IMR-90 (cell line): ENCODE data around the gene FOXL2NB.

Experiments used
- CTCF ChIP-seq: conservative IDR thresholded peaks from 2 replicates; pipeline ENCODE4 v1.5.1; 2012; ENCODE audit warnings: mild to moderate bottlenecking, low read depth, low read length, improper control_type of control experiment
- MAFK ChIP-seq: IDR thresholded peaks from 2 replicates; pipeline ENCODE4 v1.6.1; 2012; ENCODE audit warnings: low read depth, low read length, improper control_type of control experiment
- POLR2A ChIP-seq: IDR thresholded peaks from 2 replicates; pipeline ENCODE4 v1.6.1; 2012; ENCODE audit warnings: mild to moderate bottlenecking, low read depth, low read length
- RCOR1 ChIP-seq: IDR thresholded peaks from 2 replicates; pipeline ENCODE4 v1.6.1; 2012; ENCODE audit warnings: mild to moderate bottlenecking, low read length, improper control_type of control experiment; ENCODE audit not compliant: insufficient replicate concordance
- RFX5 ChIP-seq: IDR thresholded peaks from 2 replicates; pipeline ENCODE4 v1.8.0; 2012; ENCODE audit warnings: low read depth, mild to moderate bottlenecking, low read length, moderate library complexity

DNA sequence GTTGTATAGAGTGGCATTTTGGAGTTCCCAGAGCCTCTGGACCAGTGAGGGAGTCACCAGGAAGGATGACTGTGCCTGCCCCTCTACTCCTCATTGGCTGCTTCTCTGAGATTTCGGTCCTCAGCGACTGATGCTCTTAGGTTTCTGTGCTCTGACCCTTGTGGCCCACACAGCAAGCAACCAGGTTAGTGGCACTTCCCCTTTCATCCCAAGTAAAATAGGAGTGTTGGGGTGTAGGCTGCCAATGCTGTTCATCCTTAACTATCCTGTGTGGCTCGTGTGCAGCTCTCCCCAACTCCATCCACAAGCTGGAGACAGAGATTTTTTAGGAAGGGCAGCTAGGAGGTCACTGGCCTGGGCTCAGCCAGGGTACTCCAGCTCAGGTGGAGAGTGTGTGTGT lies 37.8 kb downstream of the FOXL2NB start:
- no peak for TF ChIP-seq CTCF
- TF ChIP-seq MAFK: no peak
- no peak for TF ChIP-seq RCOR1
- TF ChIP-seq POLR2A: no peak
- TF ChIP-seq RFX5: no peak
